T-helper 2 cell treated with Interferon-gamma antibody and Interleukin-4, amounts not matched to agents 5 μg/mL and 100 μg/mL, for 36 hours (primary cell): ENCODE results near the gene PHF2.

Experiments used
- DNase-seq: peaks from one replicate; pipeline ENCODE4 v3.0.0; 2021; ENCODE audit warnings: low spot score
- H3K27ac Mint-ChIP-seq: one replicate; pipeline ENCODE4 v1.8.0; 2021; ENCODE audit warnings: mild to moderate bottlenecking, mixed read lengths
- H3K27me3 Mint-ChIP-seq: one replicate; pipeline ENCODE4 v1.8.0; 2021; ENCODE audit warnings: low read depth, mixed read lengths
- H3K36me3 Mint-ChIP-seq: one replicate; pipeline ENCODE4 v1.8.0; 2021; ENCODE audit warnings: low read depth, mixed read lengths
- H3K4me1 Mint-ChIP-seq: one replicate; pipeline ENCODE4 v1.8.0; 2021; ENCODE audit warnings: low read depth, mixed read lengths
- H3K4me3 Mint-ChIP-seq: one replicate; pipeline ENCODE4 v1.8.0; 2022; ENCODE audit warnings: mild to moderate bottlenecking, moderate library complexity, mixed read lengths
- H3K9me3 Mint-ChIP-seq: one replicate; pipeline ENCODE4 v1.8.0; 2021; ENCODE audit warnings: mixed read lengths

The PHF2 gene

GRCh38 chr9:93612052-93612795, 35.8 kb downstream of the PHF2 start:
- no peak for DNase-seq
- Mint-ChIP-seq H3K9me3 (peaks cover 18% of the 10 kb centered on the region), H3K27me3 (no peaks in the 10 kb centered on the region), H3K4me1 (peaks cover 11% of the 10 kb centered on the region), H3K36me3 (peaks cover 14% of the 10 kb centered on the region), H3K27ac (no peak overlapping the region), H3K4me3 (no peak overlapping the region)

- Mint-ChIP-seq H3K36me3 (peaks cover 14% of the 10 kb centered on the region), H3K9me3 (peaks cover 18% of the 10 kb centered on the region), H3K4me1 (peaks cover 11% of the 10 kb centered on the region), H3K4me3 (no peak overlapping the region), H3K27ac (no peak overlapping the region), H3K27me3 (no peaks in the 10 kb centered on the region)
- peak; percentile 18 for DNase-seq
Observed at GRCh38 chr9:93612796-93613154, 36.4 kb downstream of the PHF2 start.

GRCh38 chr9:93613174-93613573, 36.8 kb downstream of the PHF2 start:
- H3K27me3 Mint-ChIP-seq = no peaks in the 10 kb centered on the region
- H3K36me3 Mint-ChIP-seq = peaks cover 14% of the 10 kb centered on the region
- peaks cover 11% of the 10 kb centered on the region for H3K4me1 Mint-ChIP-seq
- H3K27ac Mint-ChIP-seq = no peak overlapping the region
- H3K9me3 Mint-ChIP-seq = peaks cover 18% of the 10 kb centered on the region
- no peak for DNase-seq
- H3K4me3 Mint-ChIP-seq = no peak overlapping the region

GRCh38 chr9:93613791-93614190, 37.4 kb downstream of the PHF2 start:
- H3K4me3 Mint-ChIP-seq = no peak overlapping the region
- peaks cover 16% of the 10 kb centered on the region for H3K9me3 Mint-ChIP-seq
- peaks cover 11% of the 10 kb centered on the region for H3K4me1 Mint-ChIP-seq
- no peak overlapping the region for H3K27ac Mint-ChIP-seq
- H3K36me3 Mint-ChIP-seq = peaks cover 13% of the 10 kb centered on the region
- no peak for DNase-seq
- no peaks in the 10 kb centered on the region for H3K27me3 Mint-ChIP-seq

DNA sequence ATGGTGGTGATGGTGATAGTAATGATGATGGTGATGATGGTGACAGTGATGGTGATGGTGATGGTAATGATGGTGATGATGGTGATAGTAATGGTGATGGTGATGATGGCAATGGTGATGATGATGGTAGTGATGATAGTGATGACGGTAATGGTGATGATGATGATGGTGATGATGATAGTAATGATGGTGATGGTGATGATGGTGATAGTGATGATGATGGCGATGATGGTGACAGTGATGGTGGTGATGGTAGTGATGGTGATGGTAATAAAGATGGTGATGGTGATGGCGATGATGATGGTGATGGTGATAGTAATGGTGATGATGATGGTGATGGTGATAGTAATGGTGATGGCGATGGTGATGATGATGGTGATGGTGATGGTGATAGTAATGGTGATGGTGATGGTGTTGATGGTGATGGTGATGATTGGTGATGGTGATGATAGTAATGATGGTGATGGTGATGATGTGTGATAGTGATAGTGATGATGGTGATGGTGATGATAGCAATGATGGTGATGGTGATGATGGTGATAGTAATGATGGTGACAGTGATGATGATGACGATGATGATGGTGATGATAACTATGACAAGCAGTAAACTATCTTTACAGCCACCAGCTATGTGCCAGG, 38.6 kb downstream of the PHF2 start:
- Mint-ChIP-seq H3K4me1 (peaks cover 11% of the 10 kb centered on the region), H3K27me3 (no peaks in the 10 kb centered on the region), H3K27ac (no peak overlapping the region), H3K36me3 (peaks cover 7% of the 10 kb centered on the region), H3K4me3 (no peak overlapping the region), H3K9me3 (peaks cover 6% of the 10 kb centered on the region)
- DNase-seq = no peak

- Mint-ChIP-seq H3K27ac (no peak overlapping the region), H3K9me3 (no peaks in the 10 kb centered on the region), H3K4me1 (peaks cover 11% of the 10 kb centered on the region), H3K36me3 (peaks cover 3% of the 10 kb centered on the region), H3K4me3 (no peak overlapping the region), H3K27me3 (no peaks in the 10 kb centered on the region)
- no peak for DNase-seq
Observed at GRCh38 chr9:93616044-93616443, 39.7 kb downstream of the PHF2 start.

- Mint-ChIP-seq H3K4me3 (no peak overlapping the region), H3K27ac (no peak overlapping the region), H3K4me1 (peaks cover 5% of the 10 kb centered on the region), H3K9me3 (no peaks in the 10 kb centered on the region), H3K27me3 (no peaks in the 10 kb centered on the region), H3K36me3 (no peaks in the 10 kb centered on the region)
- DNase-seq = no peak
Observed at GRCh38 chr9:93617273-93617672, 40.9 kb downstream of the PHF2 start.

DNA sequence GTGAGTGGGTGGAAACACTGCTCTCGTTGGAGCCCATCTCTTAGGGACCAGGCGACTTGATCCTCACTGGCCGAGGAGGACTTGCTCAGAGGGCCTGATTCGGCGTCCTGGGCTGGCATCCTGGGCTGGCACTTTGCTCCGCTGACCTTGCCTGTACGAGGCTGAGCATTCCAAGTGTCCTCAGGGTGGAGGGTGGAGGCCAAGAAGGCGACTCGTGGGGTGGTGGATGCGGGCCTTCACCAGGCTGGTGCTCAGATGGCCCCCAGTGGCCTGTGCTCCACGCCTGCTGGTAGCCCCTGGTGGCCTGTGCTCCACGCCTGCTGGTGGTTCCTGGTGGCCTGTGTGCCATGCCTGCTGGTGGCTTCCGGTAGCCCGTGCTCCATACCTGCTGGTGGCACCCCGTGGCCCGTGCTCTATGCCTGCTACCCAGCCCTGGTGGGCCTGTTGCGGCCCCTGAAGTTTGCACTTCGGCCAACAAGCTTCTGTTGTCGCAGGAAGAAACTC, 42.9 kb downstream of the PHF2 start:
- Mint-ChIP-seq H3K36me3 (no peaks in the 10 kb centered on the region), H3K4me1 (peaks cover 4% of the 10 kb centered on the region), H3K9me3 (no peaks in the 10 kb centered on the region), H3K4me3 (no peak overlapping the region), H3K27ac (no peak overlapping the region), H3K27me3 (no peaks in the 10 kb centered on the region)
- no peak for DNase-seq

DNA sequence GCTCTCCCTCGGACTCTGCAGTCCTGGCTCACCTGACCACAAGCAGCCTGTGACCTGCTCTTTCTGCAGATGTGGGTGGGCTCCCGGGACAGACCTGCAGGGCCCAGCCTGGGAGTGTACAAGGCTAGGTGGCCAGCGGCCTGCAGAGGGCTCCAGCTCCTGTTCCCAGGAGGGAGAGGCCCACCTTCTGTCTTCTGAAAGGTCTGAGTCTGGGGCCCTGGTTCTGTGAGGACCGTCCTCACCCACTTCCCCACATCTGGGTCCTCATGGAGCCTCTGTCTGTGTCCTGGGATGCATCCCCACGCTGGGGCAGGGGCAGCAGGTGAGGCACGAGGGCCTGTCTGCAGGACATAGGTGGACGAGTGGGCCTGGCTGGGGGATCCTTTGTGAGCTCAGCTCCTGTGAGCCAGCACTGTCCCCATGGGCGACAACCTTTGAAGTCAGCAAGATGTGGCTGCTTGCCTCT, 43.7 kb downstream of the PHF2 start:
- Mint-ChIP-seq H3K36me3 (no peaks in the 10 kb centered on the region), H3K9me3 (no peaks in the 10 kb centered on the region), H3K27me3 (no peaks in the 10 kb centered on the region)

GRCh38 chr9:93620881-93621820, 44.8 kb downstream of the PHF2 start:
- Mint-ChIP-seq H3K4me3 (no peak overlapping the region), H3K27me3 (no peaks in the 10 kb centered on the region), H3K27ac (no peak overlapping the region), H3K9me3 (peaks cover under 1% of the 10 kb centered on the region), H3K36me3 (peaks cover under 1% of the 10 kb centered on the region), H3K4me1 (peaks cover 4% of the 10 kb centered on the region)
- no peak for DNase-seq

More for the DNA sequence above, 43.7 kb downstream of the PHF2 start:
- H3K4me1 Mint-ChIP-seq = peaks cover 4% of the 10 kb centered on the region
- no peak overlapping the region for H3K4me3 Mint-ChIP-seq
- no peak for DNase-seq
- no peak overlapping the region for H3K27ac Mint-ChIP-seq

GRCh38 chr9:93621922-93622321, 45.5 kb downstream of the PHF2 start:
- no peak overlapping the region for H3K27ac Mint-ChIP-seq
- H3K9me3 Mint-ChIP-seq = peaks cover 5% of the 10 kb centered on the region
- H3K4me1 Mint-ChIP-seq = peaks cover 4% of the 10 kb centered on the region
- DNase-seq = no peak
- H3K27me3 Mint-ChIP-seq = no peaks in the 10 kb centered on the region
- peaks cover 2% of the 10 kb centered on the region for H3K36me3 Mint-ChIP-seq
- H3K4me3 Mint-ChIP-seq = no peak overlapping the region

GRCh38 chr9:93622691-93623090, 46.3 kb downstream of the PHF2 start:
- H3K27ac Mint-ChIP-seq = no peak overlapping the region
- peaks cover 9% of the 10 kb centered on the region for H3K9me3 Mint-ChIP-seq
- H3K4me3 Mint-ChIP-seq = no peak overlapping the region
- peaks cover 2% of the 10 kb centered on the region for H3K36me3 Mint-ChIP-seq
- no peak for DNase-seq
- peaks cover 4% of the 10 kb centered on the region for H3K4me1 Mint-ChIP-seq
- H3K27me3 Mint-ChIP-seq = no peaks in the 10 kb centered on the region

DNA sequence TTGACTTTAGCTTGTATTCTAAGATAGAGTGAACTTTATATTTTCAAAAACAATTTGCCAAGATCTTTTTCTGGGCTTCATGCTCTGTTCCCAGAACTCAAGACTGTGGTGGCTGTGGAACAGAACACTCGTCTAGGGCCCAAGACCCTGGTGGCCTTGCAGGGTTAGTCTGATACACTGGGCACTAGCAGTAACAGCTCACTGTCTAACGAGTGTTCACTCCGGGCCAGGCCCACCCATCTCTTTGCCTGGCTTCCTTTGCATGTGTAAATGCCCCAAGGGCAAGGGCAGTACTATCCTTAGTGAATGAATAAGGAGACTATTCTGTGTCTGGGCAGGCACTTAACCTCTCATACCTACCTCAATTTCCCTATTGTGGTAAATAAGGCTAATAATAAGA, 47.4 kb downstream of the PHF2 start:
- Mint-ChIP-seq H3K27me3 (no peaks in the 10 kb centered on the region), H3K4me1 (peaks cover 4% of the 10 kb centered on the region), H3K36me3 (peaks cover 2% of the 10 kb centered on the region), H3K4me3 (no peak overlapping the region), H3K9me3 (peaks cover 18% of the 10 kb centered on the region), H3K27ac (no peak overlapping the region)
- no peak for DNase-seq

DNA sequence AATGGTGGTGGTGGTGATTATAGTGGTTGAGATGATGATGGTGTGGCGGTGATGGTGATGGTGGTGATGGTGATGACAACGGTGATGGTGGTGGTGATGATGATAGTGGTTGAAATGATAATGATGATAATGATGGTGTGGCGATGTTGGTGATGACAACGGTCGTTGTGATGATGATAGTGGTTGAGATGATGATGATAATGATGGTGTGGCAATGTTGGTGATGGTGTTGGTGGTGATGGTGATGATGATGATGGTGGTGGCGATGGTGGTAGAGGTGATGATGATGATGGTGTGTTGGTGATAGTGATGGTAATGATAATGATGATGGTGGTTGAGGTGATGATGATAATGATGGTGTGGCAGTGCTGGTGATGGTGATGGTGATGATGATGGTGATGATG, 48.0 kb downstream of the PHF2 start:
- Mint-ChIP-seq H3K4me3 (no peak overlapping the region), H3K27me3 (no peaks in the 10 kb centered on the region), H3K9me3 (peaks cover 18% of the 10 kb centered on the region), H3K36me3 (peaks cover 2% of the 10 kb centered on the region), H3K4me1 (peaks cover 4% of the 10 kb centered on the region), H3K27ac (no peak overlapping the region)
- no peak for DNase-seq
